Adrenal gland (tissue), 5 donors: Measurements from ENCODE around the gene WWC2.

Experiments used
- POLR2A ChIP-seq, 2 donors: fragments of 450-650 bp; IDR thresholded peaks; one replicate each; pipeline ENCODE4 v1.6.1; 2017; ENCODE audit warnings: antibody characterized with exemption in 2 of 2, mild to moderate bottlenecking in 2 of 2, moderate library complexity in 1 of 2
- TF ChIP-seq, protein P1 (sequence below), 6 experiments: fragments of 450-650 bp in 4 of 6; fragments of 200-600 bp in 2 of 6; sonication (generic) in 1 of 6; IDR thresholded peaks; 1 replicate in 5 of 6; 2 replicates in 1 of 6; pipeline versions ENCODE4 v1.5.1 to v1.8.0; 2016 to 2021; ENCODE audit warnings: antibody characterized with exemption in 6 of 6, mild to moderate bottlenecking in 2 of 6, moderate library complexity in 1 of 6
- donor health status: DM: no; HTN: no; CAD: no.

DNA sequence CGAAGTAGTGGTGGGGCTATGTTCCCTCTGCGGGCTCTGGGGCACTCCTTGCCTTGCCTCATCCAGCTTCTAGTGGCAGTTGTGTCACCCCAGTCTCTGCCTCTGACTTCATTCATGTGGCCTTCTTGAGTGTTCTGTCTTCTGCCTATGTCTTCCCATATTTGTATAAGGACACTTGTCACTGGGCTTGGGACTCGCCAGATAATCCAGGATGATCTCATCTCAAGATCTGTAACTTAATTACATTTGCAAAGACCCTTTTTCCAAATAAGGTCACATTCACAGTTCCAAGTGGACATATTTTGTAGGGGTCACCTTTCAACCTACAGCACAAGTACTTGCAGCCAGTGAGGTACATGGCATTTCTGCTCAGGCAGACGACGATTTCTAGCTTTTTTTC, 253.5 kb downstream of the WWC2 start:
- TF ChIP-seq, protein P1, sequence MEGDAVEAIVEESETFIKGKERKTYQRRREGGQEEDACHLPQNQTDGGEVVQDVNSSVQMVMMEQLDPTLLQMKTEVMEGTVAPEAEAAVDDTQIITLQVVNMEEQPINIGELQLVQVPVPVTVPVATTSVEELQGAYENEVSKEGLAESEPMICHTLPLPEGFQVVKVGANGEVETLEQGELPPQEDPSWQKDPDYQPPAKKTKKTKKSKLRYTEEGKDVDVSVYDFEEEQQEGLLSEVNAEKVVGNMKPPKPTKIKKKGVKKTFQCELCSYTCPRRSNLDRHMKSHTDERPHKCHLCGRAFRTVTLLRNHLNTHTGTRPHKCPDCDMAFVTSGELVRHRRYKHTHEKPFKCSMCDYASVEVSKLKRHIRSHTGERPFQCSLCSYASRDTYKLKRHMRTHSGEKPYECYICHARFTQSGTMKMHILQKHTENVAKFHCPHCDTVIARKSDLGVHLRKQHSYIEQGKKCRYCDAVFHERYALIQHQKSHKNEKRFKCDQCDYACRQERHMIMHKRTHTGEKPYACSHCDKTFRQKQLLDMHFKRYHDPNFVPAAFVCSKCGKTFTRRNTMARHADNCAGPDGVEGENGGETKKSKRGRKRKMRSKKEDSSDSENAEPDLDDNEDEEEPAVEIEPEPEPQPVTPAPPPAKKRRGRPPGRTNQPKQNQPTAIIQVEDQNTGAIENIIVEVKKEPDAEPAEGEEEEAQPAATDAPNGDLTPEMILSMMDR (IDR thresholded peaks at IDR 0.05): no peak
- TF ChIP-seq POLR2A (IDR thresholded peaks at IDR 0.05): no peak
